ENCODE data around the gene ECE2. TPM values are rescaled to one million over a fixed set of nuclear protein-coding genes. Genes with fewer than 3 reads are reported as not detected.

ECE2 gene
- total RNA-seq, 4 donors from 2014 or later: not detected

GRCh38 chr3:184334470-184335158, 58.8 kb downstream of the ECE2 start:
- intact Hi-C loops (cut with DNase I): no loop called here
- 87 to 92% methylated on average over 15 of the region's 15 CpGs for WGBS, 2 donors
- peaks cover 24 to 25% of the 10 kb centered on the region in 2 donors for H3K4me1 ChIP-seq

GRCh38 chr3:184335291-184335660, 59.5 kb downstream of the ECE2 start:
- TF ChIP-seq POLR2A (IDR thresholded peaks at IDR 0.05) (no peak), CTCF (IDR thresholded peaks at IDR 0.05) (no peak)
- peak in 1 of 2 donors; percentile 19 for DNase-seq
- WGBS, 2 donors: 68 to 76% methylated on average over 3 to 4 of the region's 4 CpGs
- Histone ChIP-seq H3K27ac (peak overlapping the region; percentile 91 to 96 (median 91)), H3K4me3 (replicated peaks in 1 of 3) (peak overlapping the region in 1 of 3 donors; percentile 73), H3K9me3 (no peaks in the 10 kb centered on the region), H3K27me3 (no peaks in the 10 kb centered on the region), H3K4me1 (peaks cover 24 to 28% of the 10 kb centered on the region in 2 donors), H3K36me3 (peaks cover 45 to 50% of the 10 kb centered on the region in 2 donors)
- intact Hi-C loops (cut with DNase I): no loop called here

More at GRCh38 chr3:184334470-184335158, 58.8 kb downstream of the ECE2 start:
- H3K9me3 ChIP-seq: no peaks in the 10 kb centered on the region
- DNase-seq: peak in 1 of 2 donors; percentile 8
- H3K4me3 ChIP-seq (replicated peaks in 1 of 3): no peak overlapping the region
- peaks cover 52 to 56% of the 10 kb centered on the region in 2 donors for H3K36me3 ChIP-seq
- TF ChIP-seq CTCF (IDR thresholded peaks at IDR 0.05) (no peak), POLR2A (IDR thresholded peaks at IDR 0.05) (no peak)
- H3K27ac ChIP-seq: peak overlapping the region in 2 of 3 donors; percentile 91 to 96
- H3K27me3 ChIP-seq: no peaks in the 10 kb centered on the region

- intact Hi-C loops (cut with DNase I): no loop called here
- H3K4me1 ChIP-seq: peaks cover 24 to 28% of the 10 kb centered on the region in 2 donors
Observed at GRCh38 chr3:184335661-184336546, 60.1 kb downstream of the ECE2 start.

GRCh38 chr3:184336547-184337398, 61.0 kb downstream of the ECE2 start:
- H3K27ac ChIP-seq: peak overlapping the region; percentile 91 to 96 (median 91)
- H3K4me3 ChIP-seq (replicated peaks in 1 of 3): peak overlapping the region; percentile 34 to 73 (median 43)
- WGBS, 2 donors: 24 to 43% methylated on average over 16 to 17 of the region's 17 CpGs
- H3K4me1 ChIP-seq: peaks cover 24 to 28% of the 10 kb centered on the region in 2 donors
- intact Hi-C loops (cut with DNase I): no loop called here
- H3K9me3 ChIP-seq: no peaks in the 10 kb centered on the region
- DNase-seq: no peak
- TF ChIP-seq POLR2A (IDR thresholded peaks at IDR 0.05) (no peak), CTCF (IDR thresholded peaks at IDR 0.05) (no peak)
- peaks cover 30 to 35% of the 10 kb centered on the region in 2 donors for H3K36me3 ChIP-seq
- no peaks in the 10 kb centered on the region for H3K27me3 ChIP-seq

More at GRCh38 chr3:184335661-184336546, 60.1 kb downstream of the ECE2 start:
- Histone ChIP-seq H3K9me3 (no peaks in the 10 kb centered on the region), H3K4me3 (replicated peaks in 1 of 3) (peak overlapping the region; percentile 34 to 73 (median 43)), H3K27ac (peak overlapping the region; percentile 91 to 96 (median 91)), H3K36me3 (peaks cover 39 to 43% of the 10 kb centered on the region in 2 donors), H3K27me3 (no peaks in the 10 kb centered on the region)
- no peak for TF ChIP-seq CTCF (IDR thresholded peaks at IDR 0.05)
- TF ChIP-seq POLR2A (IDR thresholded peaks at IDR 0.05): peak in 1 of 2 donors; percentile 82
- DNase-seq: peak; percentile 78 to 83
- 0% methylated on average over 20 to 26 of the region's 77 CpGs for WGBS, 2 donors

All from thyroid gland (tissue), 4 donors.